ENCODE data around the gene GJB5.

- TF ChIP-seq CTCF (IDR thresholded peaks at IDR 0.05) (no peak), EZH2 (IDR thresholded peaks at IDR 0.05; ENCODE audit: borderline replicate concordance, insufficient read depth, low read depth, low read length, poor library complexity, severe bottlenecking) (no peak)
Observed at GRCh38 chr1:34754964-34755637, at the start of gene GJB5.

Measured in B cell (primary cell).